Panc1 (cell line): ENCODE results near the gene SPATA13.

Experiments
- POLR2AphosphoS5 ChIP-seq: IDR thresholded peaks from 2 replicates; pipeline ENCODE4 v1.6.1; 2012; ENCODE audit warnings: mild to moderate bottlenecking, low read depth, low read length, moderate library complexity
- TF ChIP-seq, protein P1 (sequence below): fragments of 450-650 bp; IDR thresholded peaks from 2 replicates; pipeline ENCODE4 v1.5.1; 2017; ENCODE audit warnings: mild to moderate bottlenecking
- TF ChIP-seq, protein P2 (sequence below), 2 experiments: IDR thresholded peaks; 2 replicates each; pipeline ENCODE4 v1.6.1; 2011 to 2012; ENCODE audit warnings: low read depth in 2 of 2, control low read depth in 1 of 2, low read length in 1 of 2, mild to moderate bottlenecking in 1 of 2, moderate library complexity in 1 of 2; ENCODE audit not compliant: insufficient read depth in 1 of 2

DNA sequence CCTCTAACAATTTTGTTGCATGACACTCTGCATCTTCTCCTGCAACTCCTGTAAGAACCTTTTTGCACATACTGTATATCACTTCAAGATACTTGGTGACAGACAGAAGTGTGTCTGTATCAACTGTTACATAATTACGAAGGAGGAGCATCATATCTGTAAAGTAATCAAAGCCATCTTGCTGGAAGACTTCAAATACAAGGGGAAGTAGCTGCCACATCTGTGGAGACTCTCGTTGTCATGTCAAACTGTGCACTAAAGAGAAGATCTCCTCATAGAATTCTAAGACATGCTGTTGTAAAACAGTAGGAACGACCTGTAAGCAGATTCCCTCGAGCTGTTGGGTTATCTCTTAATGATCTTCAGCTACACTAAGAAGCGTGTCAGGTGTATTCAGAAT, 38.0 kb upstream of the SPATA13 start:
- TF ChIP-seq, protein P1, sequence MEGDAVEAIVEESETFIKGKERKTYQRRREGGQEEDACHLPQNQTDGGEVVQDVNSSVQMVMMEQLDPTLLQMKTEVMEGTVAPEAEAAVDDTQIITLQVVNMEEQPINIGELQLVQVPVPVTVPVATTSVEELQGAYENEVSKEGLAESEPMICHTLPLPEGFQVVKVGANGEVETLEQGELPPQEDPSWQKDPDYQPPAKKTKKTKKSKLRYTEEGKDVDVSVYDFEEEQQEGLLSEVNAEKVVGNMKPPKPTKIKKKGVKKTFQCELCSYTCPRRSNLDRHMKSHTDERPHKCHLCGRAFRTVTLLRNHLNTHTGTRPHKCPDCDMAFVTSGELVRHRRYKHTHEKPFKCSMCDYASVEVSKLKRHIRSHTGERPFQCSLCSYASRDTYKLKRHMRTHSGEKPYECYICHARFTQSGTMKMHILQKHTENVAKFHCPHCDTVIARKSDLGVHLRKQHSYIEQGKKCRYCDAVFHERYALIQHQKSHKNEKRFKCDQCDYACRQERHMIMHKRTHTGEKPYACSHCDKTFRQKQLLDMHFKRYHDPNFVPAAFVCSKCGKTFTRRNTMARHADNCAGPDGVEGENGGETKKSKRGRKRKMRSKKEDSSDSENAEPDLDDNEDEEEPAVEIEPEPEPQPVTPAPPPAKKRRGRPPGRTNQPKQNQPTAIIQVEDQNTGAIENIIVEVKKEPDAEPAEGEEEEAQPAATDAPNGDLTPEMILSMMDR, result no peak
- TF ChIP-seq, protein P2, sequence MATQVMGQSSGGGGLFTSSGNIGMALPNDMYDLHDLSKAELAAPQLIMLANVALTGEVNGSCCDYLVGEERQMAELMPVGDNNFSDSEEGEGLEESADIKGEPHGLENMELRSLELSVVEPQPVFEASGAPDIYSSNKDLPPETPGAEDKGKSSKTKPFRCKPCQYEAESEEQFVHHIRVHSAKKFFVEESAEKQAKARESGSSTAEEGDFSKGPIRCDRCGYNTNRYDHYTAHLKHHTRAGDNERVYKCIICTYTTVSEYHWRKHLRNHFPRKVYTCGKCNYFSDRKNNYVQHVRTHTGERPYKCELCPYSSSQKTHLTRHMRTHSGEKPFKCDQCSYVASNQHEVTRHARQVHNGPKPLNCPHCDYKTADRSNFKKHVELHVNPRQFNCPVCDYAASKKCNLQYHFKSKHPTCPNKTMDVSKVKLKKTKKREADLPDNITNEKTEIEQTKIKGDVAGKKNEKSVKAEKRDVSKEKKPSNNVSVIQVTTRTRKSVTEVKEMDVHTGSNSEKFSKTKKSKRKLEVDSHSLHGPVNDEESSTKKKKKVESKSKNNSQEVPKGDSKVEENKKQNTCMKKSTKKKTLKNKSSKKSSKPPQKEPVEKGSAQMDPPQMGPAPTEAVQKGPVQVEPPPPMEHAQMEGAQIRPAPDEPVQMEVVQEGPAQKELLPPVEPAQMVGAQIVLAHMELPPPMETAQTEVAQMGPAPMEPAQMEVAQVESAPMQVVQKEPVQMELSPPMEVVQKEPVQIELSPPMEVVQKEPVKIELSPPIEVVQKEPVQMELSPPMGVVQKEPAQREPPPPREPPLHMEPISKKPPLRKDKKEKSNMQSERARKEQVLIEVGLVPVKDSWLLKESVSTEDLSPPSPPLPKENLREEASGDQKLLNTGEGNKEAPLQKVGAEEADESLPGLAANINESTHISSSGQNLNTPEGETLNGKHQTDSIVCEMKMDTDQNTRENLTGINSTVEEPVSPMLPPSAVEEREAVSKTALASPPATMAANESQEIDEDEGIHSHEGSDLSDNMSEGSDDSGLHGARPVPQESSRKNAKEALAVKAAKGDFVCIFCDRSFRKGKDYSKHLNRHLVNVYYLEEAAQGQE (IDR thresholded peaks at IDR 0.05; ENCODE audit: insufficient read depth in 1 of 2, low read depth in 2 of 2, low read length in 1 of 2), result no peak
- no peak for TF ChIP-seq POLR2AphosphoS5
